A673 (cell line): ENCODE results near the gene HSPB1.

Experiments
- EZH2 ChIP-seq: fragments of 200-600 bp; sonication (generic); IDR thresholded peaks from 2 replicates; pipeline ENCODE4 v1.6.1; 2017; ENCODE audit warnings: borderline replicate concordance, low read depth, mild to moderate bottlenecking, mixed read lengths, antibody characterized with exemption, low read length; ENCODE audit not compliant: poor library complexity, severe bottlenecking
- TF ChIP-seq, protein P1 (sequence below): fragments of 300-800, 200-600 bp; sonication (generic); conservative IDR thresholded peaks from 2 replicates; pipeline ENCODE4 v1.5.1; 2017; ENCODE audit warnings: low read depth, mild to moderate bottlenecking, antibody characterized with exemption, low read length, moderate library complexity, mixed read lengths

DNA sequence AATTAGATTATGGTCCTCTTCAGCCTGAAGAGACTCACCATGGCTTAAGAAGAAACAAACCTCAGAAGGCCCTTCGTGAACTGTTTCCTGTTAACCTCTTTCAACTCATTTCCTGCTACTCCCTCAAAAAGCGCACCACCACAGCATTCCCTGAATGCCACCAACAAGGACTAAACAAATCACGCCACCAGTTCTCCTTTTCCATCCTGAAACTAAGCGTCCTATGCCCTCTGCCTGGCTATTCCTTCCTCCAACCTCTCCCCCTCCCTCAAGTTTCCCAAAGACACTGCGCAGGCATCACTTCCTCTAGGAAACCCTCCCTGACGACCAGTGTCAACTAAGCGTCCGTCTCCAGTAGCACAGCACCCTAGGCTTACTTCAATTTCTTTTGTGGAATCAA, 44.3 kb downstream of the HSPB1 start:
- TF ChIP-seq, protein P1, sequence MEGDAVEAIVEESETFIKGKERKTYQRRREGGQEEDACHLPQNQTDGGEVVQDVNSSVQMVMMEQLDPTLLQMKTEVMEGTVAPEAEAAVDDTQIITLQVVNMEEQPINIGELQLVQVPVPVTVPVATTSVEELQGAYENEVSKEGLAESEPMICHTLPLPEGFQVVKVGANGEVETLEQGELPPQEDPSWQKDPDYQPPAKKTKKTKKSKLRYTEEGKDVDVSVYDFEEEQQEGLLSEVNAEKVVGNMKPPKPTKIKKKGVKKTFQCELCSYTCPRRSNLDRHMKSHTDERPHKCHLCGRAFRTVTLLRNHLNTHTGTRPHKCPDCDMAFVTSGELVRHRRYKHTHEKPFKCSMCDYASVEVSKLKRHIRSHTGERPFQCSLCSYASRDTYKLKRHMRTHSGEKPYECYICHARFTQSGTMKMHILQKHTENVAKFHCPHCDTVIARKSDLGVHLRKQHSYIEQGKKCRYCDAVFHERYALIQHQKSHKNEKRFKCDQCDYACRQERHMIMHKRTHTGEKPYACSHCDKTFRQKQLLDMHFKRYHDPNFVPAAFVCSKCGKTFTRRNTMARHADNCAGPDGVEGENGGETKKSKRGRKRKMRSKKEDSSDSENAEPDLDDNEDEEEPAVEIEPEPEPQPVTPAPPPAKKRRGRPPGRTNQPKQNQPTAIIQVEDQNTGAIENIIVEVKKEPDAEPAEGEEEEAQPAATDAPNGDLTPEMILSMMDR, result no peak
- TF ChIP-seq EZH2, result no peak
